Endothelial cell of umbilical vein (primary cell): ENCODE results near the gene KASH5. TPM values are rescaled to one million over a fixed set of nuclear protein-coding genes. Genes with fewer than 3 reads are reported as not detected.

Source experiments
- BruUV-seq: library from RNA; stranded (reverse); fragments of 400-500 nt; replicated peaks from 2 replicates; lab custom pipeline; 2021; lab: Mats Ljungman, UMichigan
- CTCF ChIA-PET: fragments of 300-600, 350-600 bp; sonication (Branson Sonifier 250); formaldehyde crosslinking; loops from one replicate; lab custom pipeline; 2021; ENCODE audit warnings: antibody characterized with exemption, inconsistent platforms; lab: Charles Lee
- POLR2A ChIA-PET: fragments of 300-600, 350-600 bp; sonication (Branson Sonifier 250); formaldehyde crosslinking; loops from one replicate; lab custom pipeline; 2021; ENCODE audit warnings: antibody characterized with exemption, inconsistent platforms; lab: Charles Lee
- DNase-seq: peaks from one replicate; pipeline ENCODE4 v3.0.0-alpha.2; 2011; ENCODE audit warnings: low read depth, low spot score
- FAIRE-seq: peaks from 2 replicates; lab custom pipeline; 2011; peaks lifted over from hg19 to GRCh38; lab: Jason Lieb, UNC
- H2AFZ ChIP-seq: 2 replicates; pipeline ENCODE4 v1.6.0; 2012; ENCODE audit warnings: low read depth, low read length, control low read depth, inconsistent platforms
- H3K27ac ChIP-seq: 2 replicates; pipeline ENCODE4 v1.5.1; 2011; ENCODE audit warnings: low read depth, mild to moderate bottlenecking, control low read depth, low read length, moderate library complexity; ENCODE audit not compliant: insufficient read depth
- H3K27me3 ChIP-seq, 2 experiments: 2 replicates each; pipeline versions ENCODE4 v1.6.0 to v1.6.1; 2011; ENCODE audit warnings: low read length in 2 of 2, mixed read lengths in 1 of 2; ENCODE audit not compliant: control insufficient read depth in 2 of 2, insufficient read depth in 2 of 2
- H3K36me3 ChIP-seq, 2 experiments: 2 replicates in 1 of 2; 3 replicates in 1 of 2; pipeline ENCODE4 v1.5.1; 2011; ENCODE audit warnings: low read length in 2 of 2, mild to moderate bottlenecking in 1 of 2, moderate library complexity in 1 of 2; ENCODE audit not compliant: control insufficient read depth in 2 of 2, insufficient read depth in 2 of 2; ENCODE audit errors: extremely low read depth in 1 of 2
- H3K4me1 ChIP-seq: 3 replicates; pipeline ENCODE4 v1.5.1; 2011; ENCODE audit warnings: mild to moderate bottlenecking, low read length; ENCODE audit not compliant: control insufficient read depth, insufficient read depth; ENCODE audit errors: extremely low read depth
- H3K4me2 ChIP-seq: 2 replicates; pipeline ENCODE4 v1.6.1; 2011; ENCODE audit warnings: low read length, control low read depth, mixed read lengths; ENCODE audit not compliant: insufficient read depth
- H3K4me3 ChIP-seq, 3 experiments: fragments of 200-600 bp in 1 of 3; sonication (generic), shearing (Covaris generic) in 1 of 3; replicated peaks in 1 of 3; 2 replicates each; pipeline ENCODE4 v1.5.1; 2011 to 2016; ENCODE audit warnings: control low read depth in 3 of 3, low read length in 3 of 3, mild to moderate bottlenecking in 2 of 3, inconsistent platforms in 1 of 3, low read depth in 1 of 3, moderate library complexity in 1 of 3; ENCODE audit not compliant: insufficient read depth in 1 of 3
- H3K79me2 ChIP-seq: 2 replicates; pipeline ENCODE4 v1.6.0; 2012; ENCODE audit warnings: low read length, inconsistent platforms; ENCODE audit not compliant: control insufficient read depth, insufficient read depth
- H3K9ac ChIP-seq: replicated peaks from 2 replicates; pipeline ENCODE3; 2011; ENCODE audit warnings: low read length, control low read depth; ENCODE audit not compliant: insufficient read depth; ENCODE audit errors: extremely low read depth
- H3K9me1 ChIP-seq: replicated peaks from 3 replicates; pipeline ENCODE4 v1.6.0; 2011; ENCODE audit warnings: mild to moderate bottlenecking, low read length; ENCODE audit not compliant: control insufficient read depth, insufficient read depth; ENCODE audit errors: extremely low read depth
- H3K9me3 ChIP-seq: replicated peaks from 2 replicates; pipeline ENCODE4 v1.5.1; 2012; ENCODE audit warnings: low read length, inconsistent platforms; ENCODE audit not compliant: control insufficient read depth, insufficient read depth
- H4K20me1 ChIP-seq: replicated peaks from 2 replicates; pipeline ENCODE3; 2011; ENCODE audit warnings: mild to moderate bottlenecking, low read length; ENCODE audit not compliant: control insufficient read depth, insufficient read depth; ENCODE audit errors: extremely low read depth
- FOS ChIP-seq: IDR thresholded peaks from 2 replicates; pipeline ENCODE4 v1.6.1; 2011; ENCODE audit warnings: mild to moderate bottlenecking, low read length, moderate library complexity, borderline replicate concordance; ENCODE audit not compliant: insufficient read depth
- GATA2 ChIP-seq: IDR thresholded peaks from 2 replicates; pipeline ENCODE4 v1.7.0; 2011; ENCODE audit warnings: low read depth, mild to moderate bottlenecking, moderate library complexity, mixed read lengths, low read length; ENCODE audit not compliant: insufficient read length, insufficient read depth
- JUN ChIP-seq: IDR thresholded peaks from 2 replicates; pipeline ENCODE4 v1.6.1; 2011; ENCODE audit warnings: borderline replicate concordance, low read depth; ENCODE audit not compliant: insufficient read length, insufficient read depth
- MAX ChIP-seq: IDR thresholded peaks from 2 replicates; pipeline ENCODE4 v1.6.1; 2011; ENCODE audit not compliant: insufficient read depth, insufficient read length
- MYC ChIP-seq: IDR thresholded peaks from one replicate; pipeline ENCODE4 v1.6.1; 2011; ENCODE audit warnings: mild to moderate bottlenecking, low read depth, low read length
- POLR2A ChIP-seq: IDR thresholded peaks from 2 replicates; pipeline ENCODE4 v1.6.1; 2012; ENCODE audit warnings: low read depth, mild to moderate bottlenecking, control low read depth, low read length
- POLR2AphosphoS5 ChIP-seq: IDR thresholded peaks from 2 replicates; pipeline ENCODE4 v1.6.1; 2012; ENCODE audit warnings: low read depth, mild to moderate bottlenecking, control low read depth, low read length, moderate library complexity; ENCODE audit not compliant: insufficient read depth
- dilution Hi-C: fragments of 300-500 bp; cut with MboI; formaldehyde crosslinking; loops from one replicate; pipeline ENCODE4 v1.15.0; 2019; ENCODE audit warnings: low sequenced_read_pairs; ENCODE audit not compliant: extremely low pct_ligation_motif_present
- intact Hi-C: fragments of 100-400 bp; cut with micrococcal nuclease; formaldehyde crosslinking; loops from one replicate; pipeline ENCODE4 v1.10.0; 2022
- polyA plus RNA-seq, 4 experiments: library from polyadenylated mRNA; depleted of rRNA in 3 of 4; stranded (reverse) in 3 of 4; unstranded in 1 of 4; fragments of >200 nt; gene quantifications; 2 replicates each; pipeline versions ENCODE4 v1.2.1 to v1.2.3, GENCODE V29; 2011 to 2012; ENCODE audit warnings: missing spikeins in 1 of 4
- total RNA-seq: library from RNA; stranded (reverse); gene quantifications from 2 replicates; pipeline ENCODE4 v1.2.3, GENCODE V29; 2021
- TF ChIP-seq, protein P1 (sequence below), 2 donors: IDR thresholded peaks; 1 replicate in 1 of 2; 2 replicates in 1 of 2; pipeline ENCODE4 v1.5.1; 2011; ENCODE audit warnings: low read length in 2 of 2, mild to moderate bottlenecking in 2 of 2, moderate library complexity in 2 of 2, control low read depth in 1 of 2, inconsistent platforms in 1 of 2, low read depth in 1 of 2; ENCODE audit not compliant: insufficient read depth in 1 of 2; ENCODE audit errors: extremely low read depth in 1 of 2

The KASH5 gene
- total and polyA plus RNA-seq, 2 donors (not counting 3 experiments of a cell fraction or from before 2014, with no cell fraction given), result 0.03 TPM; not detected in 1

- FAIRE-seq (no peak), DNase-seq (no peak)
- Histone ChIP-seq H3K4me3 (no peak overlapping the region), H2AFZ (no peak overlapping the region), H3K27ac (no peak overlapping the region), H3K4me2 (no peak overlapping the region), H3K36me3 (no peaks in the 10 kb centered on the region), H3K9me3 (no peaks in the 10 kb centered on the region), H3K79me2 (no peaks in the 10 kb centered on the region), H3K27me3 (peaks cover 4 to 5% of the 10 kb centered on the region in 2 experiments), H3K9ac (no peak overlapping the region), H3K9me1 (no peaks in the 10 kb centered on the region), H3K4me1 (no peaks in the 10 kb centered on the region), H4K20me1 (no peaks in the 10 kb centered on the region)
- ChIA-PET POLR2A (no interaction called here), CTCF (interaction anchor here (0.6 kb wide), 1 partner anchor 8 kb away, joined by 3 read pairs; no protein-coding TSS in a partner anchor)
- no TSS peak for BruUV-seq
- dilution Hi-C loops (no loop called here), intact Hi-C loops (no loop called here)
- no peak for TF ChIP-seq GATA2
- TF ChIP-seq, protein P1, sequence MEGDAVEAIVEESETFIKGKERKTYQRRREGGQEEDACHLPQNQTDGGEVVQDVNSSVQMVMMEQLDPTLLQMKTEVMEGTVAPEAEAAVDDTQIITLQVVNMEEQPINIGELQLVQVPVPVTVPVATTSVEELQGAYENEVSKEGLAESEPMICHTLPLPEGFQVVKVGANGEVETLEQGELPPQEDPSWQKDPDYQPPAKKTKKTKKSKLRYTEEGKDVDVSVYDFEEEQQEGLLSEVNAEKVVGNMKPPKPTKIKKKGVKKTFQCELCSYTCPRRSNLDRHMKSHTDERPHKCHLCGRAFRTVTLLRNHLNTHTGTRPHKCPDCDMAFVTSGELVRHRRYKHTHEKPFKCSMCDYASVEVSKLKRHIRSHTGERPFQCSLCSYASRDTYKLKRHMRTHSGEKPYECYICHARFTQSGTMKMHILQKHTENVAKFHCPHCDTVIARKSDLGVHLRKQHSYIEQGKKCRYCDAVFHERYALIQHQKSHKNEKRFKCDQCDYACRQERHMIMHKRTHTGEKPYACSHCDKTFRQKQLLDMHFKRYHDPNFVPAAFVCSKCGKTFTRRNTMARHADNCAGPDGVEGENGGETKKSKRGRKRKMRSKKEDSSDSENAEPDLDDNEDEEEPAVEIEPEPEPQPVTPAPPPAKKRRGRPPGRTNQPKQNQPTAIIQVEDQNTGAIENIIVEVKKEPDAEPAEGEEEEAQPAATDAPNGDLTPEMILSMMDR (IDR thresholded peaks at IDR 0.05; ENCODE audit: extremely low read depth in 1 of 2, insufficient read depth in 1 of 2, low read depth in 1 of 2, low read length in 2 of 2), result no peak
- no peak for TF ChIP-seq JUN
- TF ChIP-seq POLR2AphosphoS5, result no peak
- no peak for TF ChIP-seq MYC
- TF ChIP-seq MAX, result no peak
- no peak for TF ChIP-seq FOS
- TF ChIP-seq POLR2A, result no peak
Measured at GRCh38 chr19:49383599-49383998, 4.5 kb upstream of the KASH5 start.
